NCI-H2196 (cell line): ENCODE measurements around the gene BMAL2.

Experiments used
- DNase-seq: peaks from one replicate; lab custom pipeline; 2025; ENCODE audit not compliant: unreplicated experiment; lab: John Stamatoyannopoulos, UW

BMAL2 gene

GRCh38 chr12:27332714-27333402 lies at the start of gene BMAL2:
TSS of gene BMAL2 (plus strand) at chr12:27332836. CDS start at chr12:27333073, 237 bp downstream.
- DNase-seq = peak; percentile 80

GRCh38 chr12:27284021-27284420 lies 48.6 kb upstream of the BMAL2 start:
- DNase-seq = no peak

- no peak for DNase-seq
Measured at GRCh38 chr12:27284751-27285150, 47.9 kb upstream of the BMAL2 start.

GRCh38 chr12:27285403-27285802 lies 47.2 kb upstream of the BMAL2 start:
- DNase-seq = no peak

GRCh38 chr12:27289414-27289813 lies 43.2 kb upstream of the BMAL2 start:
- DNase-seq = no peak

- no peak for DNase-seq
Measured at GRCh38 chr12:27290501-27291168, 42.0 kb upstream of the BMAL2 start.

GRCh38 chr12:27291862-27292261 lies 40.8 kb upstream of the BMAL2 start:
- no peak for DNase-seq

GRCh38 chr12:27292718-27293117 lies 39.9 kb upstream of the BMAL2 start:
- DNase-seq = no peak

- DNase-seq = no peak
Measured at GRCh38 chr12:27293463-27293862, 39.2 kb upstream of the BMAL2 start.

GRCh38 chr12:27296674-27297073 lies 36.0 kb upstream of the BMAL2 start:
- no peak for DNase-seq

- DNase-seq = no peak
Measured at GRCh38 chr12:27297566-27297965, 35.1 kb upstream of the BMAL2 start.

GRCh38 chr12:27299102-27299501 lies 33.5 kb upstream of the BMAL2 start:
- DNase-seq = no peak

GRCh38 chr12:27300226-27300625 lies 32.4 kb upstream of the BMAL2 start:
- DNase-seq = no peak

- peak; percentile 41 for DNase-seq
Measured at GRCh38 chr12:27303139-27304111, 29.2 kb upstream of the BMAL2 start.

GRCh38 chr12:27304856-27305255 lies 27.8 kb upstream of the BMAL2 start:
- DNase-seq = no peak

- DNase-seq = peak; percentile 71
Measured at GRCh38 chr12:27305673-27306456, 26.8 kb upstream of the BMAL2 start.

GRCh38 chr12:27309293-27309994 lies 23.2 kb upstream of the BMAL2 start:
- no peak for DNase-seq

GRCh38 chr12:27309995-27310315 lies 22.7 kb upstream of the BMAL2 start:
- DNase-seq = no peak

GRCh38 chr12:27316947-27317346 lies 15.7 kb upstream of the BMAL2 start:
- no peak for DNase-seq

- DNase-seq = no peak
Measured at GRCh38 chr12:27319409-27319808, 13.2 kb upstream of the BMAL2 start.
